ENCODE data around the gene ZNF526. TPM values are rescaled to one million over a fixed set of nuclear protein-coding genes. Genes with fewer than 3 reads are reported as not detected.

The ZNF526 gene
- total RNA-seq, 1 experiment from 2014 or later: 21.3 TPM

GRCh38 chr19:42271861-42272534 lies 51.9 kb downstream of the ZNF526 start:
- CTCF ChIA-PET: no interaction called here
- H3K4me1 ChIP-seq (ENCODE audit: insufficient read depth, low read length, poor library complexity, severe bottlenecking): peaks cover 18% of the 10 kb centered on the region
- H3K9me3 ChIP-seq (ENCODE audit: low read depth, low read length, poor library complexity, severe bottlenecking): no peaks in the 10 kb centered on the region
- H3K27me3 ChIP-seq (replicated peaks; ENCODE audit: insufficient read depth, low read depth, low read length, poor library complexity): no peaks in the 10 kb centered on the region
- TF ChIP-seq CTCF (conservative IDR thresholded peaks at IDR 0.05; ENCODE audit: low read depth, low read length) (no peak), EZH2 (IDR thresholded peaks at IDR 0.05; ENCODE audit: borderline replicate concordance, low read depth, low read length, poor library complexity, severe bottlenecking) (no peak)
- peak overlapping the region; percentile 60 for H3K27ac ChIP-seq (ENCODE audit: low read depth, low read length, poor library complexity, severe bottlenecking)
- POLR2A ChIA-PET (ENCODE audit: low non-redundant PET): no interaction called here
- peaks cover 8% of the 10 kb centered on the region for H3K36me3 ChIP-seq (ENCODE audit: insufficient read depth, low read length, poor library complexity, severe bottlenecking)
- H3K4me3 ChIP-seq (ENCODE audit: low read depth, low read length, poor library complexity, severe bottlenecking): no peak overlapping the region
- BruUV-seq (replicated peaks): no TSS peak
- intact Hi-C loops (cut with micrococcal nuclease; ENCODE audit: unreplicated experiment): no loop called here
- no peak for DNase-seq (ENCODE audit: low spot score)

- no TSS peak for BruUV-seq (replicated peaks)
- no peak overlapping the region for H3K4me3 ChIP-seq (ENCODE audit: low read depth, low read length, poor library complexity, severe bottlenecking)
- no peak for TF ChIP-seq CTCF (conservative IDR thresholded peaks at IDR 0.05; ENCODE audit: low read depth, low read length)
- TF ChIP-seq EZH2 (IDR thresholded peaks at IDR 0.05; ENCODE audit: borderline replicate concordance, low read depth, low read length, poor library complexity, severe bottlenecking): no peak
- H3K27ac ChIP-seq (ENCODE audit: low read depth, low read length, poor library complexity, severe bottlenecking): no peak overlapping the region
- H3K36me3 ChIP-seq (ENCODE audit: insufficient read depth, low read length, poor library complexity, severe bottlenecking): peaks cover 8% of the 10 kb centered on the region
- intact Hi-C loops (cut with micrococcal nuclease; ENCODE audit: unreplicated experiment): no loop called here
- ChIA-PET POLR2A (ENCODE audit: low non-redundant PET) (no interaction called here), CTCF (interaction anchor here (0.6 kb wide), 1 partner anchor 112 kb away, joined by 3 read pairs; no protein-coding TSS in a partner anchor)
- no peaks in the 10 kb centered on the region for H3K27me3 ChIP-seq (replicated peaks; ENCODE audit: insufficient read depth, low read depth, low read length, poor library complexity)
- no peak for DNase-seq (ENCODE audit: low spot score)
- H3K4me1 ChIP-seq (ENCODE audit: insufficient read depth, low read length, poor library complexity, severe bottlenecking): peaks cover 16% of the 10 kb centered on the region
- H3K9me3 ChIP-seq (ENCODE audit: low read depth, low read length, poor library complexity, severe bottlenecking): no peaks in the 10 kb centered on the region
Measured at GRCh38 chr19:42272535-42272897, 52.4 kb downstream of the ZNF526 start.

GRCh38 chr19:42272989-42273406 lies 52.9 kb downstream of the ZNF526 start:
- Histone ChIP-seq H3K4me1 (ENCODE audit: insufficient read depth, low read length, poor library complexity, severe bottlenecking) (peaks cover 17% of the 10 kb centered on the region), H3K9me3 (ENCODE audit: low read depth, low read length, poor library complexity, severe bottlenecking) (no peaks in the 10 kb centered on the region), H3K4me3 (ENCODE audit: low read depth, low read length, poor library complexity, severe bottlenecking) (no peak overlapping the region), H3K36me3 (ENCODE audit: insufficient read depth, low read length, poor library complexity, severe bottlenecking) (peaks cover 8% of the 10 kb centered on the region), H3K27ac (ENCODE audit: low read depth, low read length, poor library complexity, severe bottlenecking) (no peak overlapping the region), H3K27me3 (replicated peaks; ENCODE audit: insufficient read depth, low read depth, low read length, poor library complexity) (no peaks in the 10 kb centered on the region)
- DNase-seq (ENCODE audit: low spot score): no peak
- ChIA-PET POLR2A (ENCODE audit: low non-redundant PET) (no interaction called here), CTCF (interaction anchor here (0.6 kb wide), 1 partner anchor 111 kb away, joined by 3 read pairs; no protein-coding TSS in a partner anchor)
- no peak for TF ChIP-seq EZH2 (IDR thresholded peaks at IDR 0.05; ENCODE audit: borderline replicate concordance, low read depth, low read length, poor library complexity, severe bottlenecking)
- TF ChIP-seq CTCF (conservative IDR thresholded peaks at IDR 0.05; ENCODE audit: low read depth, low read length): no peak
- intact Hi-C loops (cut with micrococcal nuclease; ENCODE audit: unreplicated experiment): no loop called here
- no TSS peak for BruUV-seq (replicated peaks)

Data from A673 (cell line).